CD4-positive, alpha-beta T cell treated with Interleukin-4 for 1 hour (primary cell): ENCODE data around the gene TAF11L14.

ENCODE experiments used
- DNase-seq, 2 donors: peaks; one replicate each; pipeline ENCODE4 v3.0.0-alpha.2; 2020 to 2022

TAF11L14 gene

GRCh38 chr5:17680737-17681136 lies 46.5 kb downstream of the TAF11L14 start:
- DNase-seq, result no peak
